Heart left ventricle (tissue), 13 donors: Measurements from ENCODE around the gene DCAF15.

ENCODE experiments used
- CTCF ChIP-seq, 12 donors: fragments of 200-600 bp; sonication (generic) in 4 of 12; IDR thresholded peaks; one replicate each; pipeline versions ENCODE4 v1.5.0 to v1.8.0; 2018 to 2022; ENCODE audit warnings: antibody characterized with exemption in 12 of 12, mild to moderate bottlenecking in 5 of 12
- POLR2A ChIP-seq, 2 donors: fragments of 450-650 bp; IDR thresholded peaks; one replicate each; pipeline ENCODE4 v1.6.1; 2017; ENCODE audit warnings: antibody characterized with exemption in 2 of 2, mild to moderate bottlenecking in 2 of 2, moderate library complexity in 2 of 2
- donor health status: ischemic (EF 13 %, LVEDD 7.1; RV severe dilation, severe dysfunction).
- donor health status: DM: no; HTN: yes; CAD: no.
- donor health status: DM: no; HTN: no; CAD: no.
- donor health status: ischemic (EF 25% LVEDD 6.9; RV normal size, moderate dysfunction).
- donor health status: ischemic (EF 25% LVEDD 5.7; RV mildly dilated, moderate dysfunction).
- donor health status: ischemic (EF 35%, LVEDD 5.7; RV mildly dilated, moderate dysfunction).
- donor health status: nonischemic (EF 11% LVEDD 7.7; RV severe dilation, severe dysfunction).
- donor health status: DM: yes; HTN: yes; CAD: no.
- donor health status: PGD.
- donor health status: ischemic (EF 29% LVEDD 5.4; RV normal size, mild dysfunction).
- donor health status: nonischemic (EF 23%, LVEDD 6.1; RV moderate dilation, normal function).

GRCh38 chr19:13905634-13906520, 46.4 kb upstream of the DCAF15 start, which contains the start of the genes BRME1 and CC2D1A:
- TF ChIP-seq POLR2A (IDR thresholded peaks at IDR 0.05), result peak in 1 of 2 donors; percentile 67
- TF ChIP-seq CTCF (IDR thresholded peaks at IDR 0.05), result peak in 1 of 12 donors; percentile 5
